Osteoblast (primary cell): Measurements from ENCODE around the gene CLTC. TPM values are rescaled to one million over a fixed set of nuclear protein-coding genes. Genes with fewer than 3 reads are reported as not detected.

Source experiments
- DNase-seq: peaks from one replicate; pipeline ENCODE4 v3.0.0; 2011; ENCODE audit warnings: low spot score, mixed read lengths; ENCODE audit not compliant: insufficient read length; ENCODE audit errors: missing footprints
- H2AFZ ChIP-seq: 2 replicates; pipeline ENCODE4 v1.6.0; 2011; ENCODE audit warnings: mild to moderate bottlenecking, low read length
- H3K27ac ChIP-seq: 2 replicates; pipeline ENCODE4 v1.5.1; 2011; ENCODE audit warnings: mild to moderate bottlenecking, low read depth, low read length, moderate library complexity
- H3K27me3 ChIP-seq: 2 replicates; pipeline ENCODE4 v1.6.0; 2012; ENCODE audit warnings: mild to moderate bottlenecking, control low read depth, inconsistent platforms, low read length, moderate library complexity; ENCODE audit not compliant: insufficient read depth
- H3K36me3 ChIP-seq: 2 replicates; pipeline ENCODE4 v1.5.1; 2011; ENCODE audit warnings: mild to moderate bottlenecking, low read length, control low read depth, moderate library complexity; ENCODE audit not compliant: insufficient read depth
- H3K4me1 ChIP-seq: 2 replicates; pipeline ENCODE4 v1.5.1; 2011; ENCODE audit warnings: mild to moderate bottlenecking, low read length, control low read depth, moderate library complexity; ENCODE audit not compliant: insufficient read depth
- H3K4me2 ChIP-seq: 2 replicates; pipeline ENCODE4 v1.6.0; 2011; ENCODE audit warnings: mild to moderate bottlenecking, low read length; ENCODE audit not compliant: insufficient read depth
- H3K4me3 ChIP-seq: fragments of 200-600 bp; sonication (generic); 3 replicates; pipeline ENCODE4 v1.5.1; 2012; ENCODE audit warnings: mild to moderate bottlenecking, low read length, inconsistent platforms; ENCODE audit not compliant: insufficient read depth
- H3K79me2 ChIP-seq: 2 replicates; pipeline ENCODE4 v1.6.0; 2012; ENCODE audit warnings: mild to moderate bottlenecking, low read length, control low read depth, inconsistent platforms; ENCODE audit not compliant: insufficient read depth
- H3K9me3 ChIP-seq: 2 replicates; pipeline ENCODE4 v1.5.1; 2011; ENCODE audit warnings: low read depth, low read length, control low read depth
- H4K20me1 ChIP-seq: 2 replicates; pipeline ENCODE4 v1.6.0; 2012; ENCODE audit warnings: mild to moderate bottlenecking, low read length, control low read depth; ENCODE audit not compliant: insufficient read depth
- total RNA-seq: library from RNA; depleted of rRNA; stranded (reverse); fragments of >200 nt; gene quantifications from 2 replicates; pipeline ENCODE4 v1.2.3, GENCODE V29; 2012
- TF ChIP-seq, protein P1 (sequence below): IDR thresholded peaks from 2 replicates; pipeline ENCODE4 v1.5.1; 2011; ENCODE audit warnings: mild to moderate bottlenecking, low read depth, low read length, moderate library complexity; ENCODE audit errors: extremely low read depth

Gene CLTC
- total RNA-seq, 1 donor = 518 TPM

DNA sequence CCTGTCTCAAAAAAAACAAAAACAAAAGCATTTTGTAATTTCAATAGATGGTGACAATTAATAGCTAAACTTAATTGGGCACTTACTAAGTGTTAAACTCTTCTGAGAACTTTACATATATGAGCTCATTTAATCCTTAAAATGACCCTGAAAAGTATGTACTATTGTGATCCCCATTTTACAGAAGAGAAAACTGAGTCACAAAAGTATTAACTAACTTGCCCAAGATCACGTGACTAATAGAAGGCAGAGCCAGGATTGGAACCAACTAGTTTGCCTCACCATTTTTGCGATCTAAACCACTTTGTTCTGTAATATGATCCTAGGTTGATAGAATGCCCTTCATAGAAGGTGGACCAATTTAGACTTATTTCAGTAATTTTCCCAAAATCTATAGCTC, 114.0 kb downstream of the CLTC start:
- TF ChIP-seq, protein P1, sequence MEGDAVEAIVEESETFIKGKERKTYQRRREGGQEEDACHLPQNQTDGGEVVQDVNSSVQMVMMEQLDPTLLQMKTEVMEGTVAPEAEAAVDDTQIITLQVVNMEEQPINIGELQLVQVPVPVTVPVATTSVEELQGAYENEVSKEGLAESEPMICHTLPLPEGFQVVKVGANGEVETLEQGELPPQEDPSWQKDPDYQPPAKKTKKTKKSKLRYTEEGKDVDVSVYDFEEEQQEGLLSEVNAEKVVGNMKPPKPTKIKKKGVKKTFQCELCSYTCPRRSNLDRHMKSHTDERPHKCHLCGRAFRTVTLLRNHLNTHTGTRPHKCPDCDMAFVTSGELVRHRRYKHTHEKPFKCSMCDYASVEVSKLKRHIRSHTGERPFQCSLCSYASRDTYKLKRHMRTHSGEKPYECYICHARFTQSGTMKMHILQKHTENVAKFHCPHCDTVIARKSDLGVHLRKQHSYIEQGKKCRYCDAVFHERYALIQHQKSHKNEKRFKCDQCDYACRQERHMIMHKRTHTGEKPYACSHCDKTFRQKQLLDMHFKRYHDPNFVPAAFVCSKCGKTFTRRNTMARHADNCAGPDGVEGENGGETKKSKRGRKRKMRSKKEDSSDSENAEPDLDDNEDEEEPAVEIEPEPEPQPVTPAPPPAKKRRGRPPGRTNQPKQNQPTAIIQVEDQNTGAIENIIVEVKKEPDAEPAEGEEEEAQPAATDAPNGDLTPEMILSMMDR = no peak
- H3K36me3 ChIP-seq = peaks cover 10% of the 10 kb centered on the region
- H3K4me2 ChIP-seq = no peak overlapping the region
- H3K27ac ChIP-seq = no peak overlapping the region
- H3K4me3 ChIP-seq = no peak overlapping the region
- DNase-seq = no peak
- H2AFZ ChIP-seq = no peak overlapping the region
- H3K27me3 ChIP-seq = no peaks in the 10 kb centered on the region
- H4K20me1 ChIP-seq = no peaks in the 10 kb centered on the region
- H3K4me1 ChIP-seq = no peaks in the 10 kb centered on the region
- no peaks in the 10 kb centered on the region for H3K9me3 ChIP-seq
- peaks cover 30% of the 10 kb centered on the region for H3K79me2 ChIP-seq

GRCh38 chr17:59734226-59734625, 114.5 kb downstream of the CLTC start:
- Histone ChIP-seq H4K20me1 (no peaks in the 10 kb centered on the region), H3K4me3 (no peak overlapping the region), H3K79me2 (peaks cover 26% of the 10 kb centered on the region), H3K4me2 (no peak overlapping the region), H3K4me1 (no peaks in the 10 kb centered on the region), H2AFZ (no peak overlapping the region), H3K27ac (no peak overlapping the region), H3K27me3 (no peaks in the 10 kb centered on the region), H3K9me3 (no peaks in the 10 kb centered on the region), H3K36me3 (peaks cover 10% of the 10 kb centered on the region)
- no peak for DNase-seq
- TF ChIP-seq, protein P1 = no peak

DNA sequence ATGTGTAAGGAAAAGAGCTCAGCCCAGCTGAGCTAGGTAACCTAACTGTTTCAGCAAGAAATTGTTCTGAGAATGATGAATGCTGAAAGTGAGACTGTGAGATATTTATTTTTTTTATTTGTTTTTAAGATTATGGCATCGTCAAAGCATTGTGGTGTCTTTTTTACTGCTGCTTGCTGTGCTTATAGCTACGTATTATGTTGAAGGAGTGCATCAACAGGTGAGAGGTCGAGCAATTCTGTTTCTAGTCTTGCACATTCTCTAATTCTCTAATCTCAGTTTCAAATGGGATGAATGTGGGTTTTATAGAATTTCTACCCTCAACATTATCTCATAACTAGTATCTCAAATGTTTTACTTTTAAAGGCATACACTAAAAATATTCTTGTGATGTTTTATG, 117.6 kb downstream of the CLTC start:
- H3K4me3 ChIP-seq = no peak overlapping the region
- no peak for DNase-seq
- H3K79me2 ChIP-seq = peaks cover 9% of the 10 kb centered on the region
- H3K36me3 ChIP-seq = peaks cover 14% of the 10 kb centered on the region
- no peak overlapping the region for H2AFZ ChIP-seq
- no peaks in the 10 kb centered on the region for H4K20me1 ChIP-seq
- no peaks in the 10 kb centered on the region for H3K9me3 ChIP-seq
- H3K4me2 ChIP-seq = no peak overlapping the region
- H3K4me1 ChIP-seq = no peaks in the 10 kb centered on the region
- TF ChIP-seq, protein P1 = no peak
- H3K27me3 ChIP-seq = no peaks in the 10 kb centered on the region
- no peak overlapping the region for H3K27ac ChIP-seq

- H3K79me2 ChIP-seq = no peaks in the 10 kb centered on the region
Measured at GRCh38 chr17:59743842-59744241, 124.1 kb downstream of the CLTC start.

More at GRCh38 chr17:59743842-59744241, 124.1 kb downstream of the CLTC start:
- peaks cover 8% of the 10 kb centered on the region for H3K36me3 ChIP-seq
- no peak for DNase-seq
- H4K20me1 ChIP-seq = no peaks in the 10 kb centered on the region
- TF ChIP-seq, protein P1 = no peak
- no peak overlapping the region for H3K27ac ChIP-seq
- no peak overlapping the region for H3K4me2 ChIP-seq
- H3K4me3 ChIP-seq = no peak overlapping the region
- H2AFZ ChIP-seq = no peak overlapping the region
- no peaks in the 10 kb centered on the region for H3K27me3 ChIP-seq
- H3K9me3 ChIP-seq = no peaks in the 10 kb centered on the region
- H3K4me1 ChIP-seq = no peaks in the 10 kb centered on the region
